ENCODE data around the gene POLR1E. TPM values are rescaled to one million over a fixed set of nuclear protein-coding genes. Genes with fewer than 3 reads are reported as not detected.

POLR1E gene
- total and polyA plus RNA-seq, 11 donors, result 6.9 to 27.0 (median 12.8) TPM

- no peaks in the 10 kb centered on the region for H3K27me3 ChIP-seq
- no peak for ATAC-seq
- H3K4me1 ChIP-seq, result peaks cover 0 to 9% (median 0%) of the 10 kb centered on the region in 12 donors
- TF ChIP-seq CTCF (IDR thresholded peaks at IDR 0.05) (no peak), POLR2A (IDR thresholded peaks at IDR 0.05) (no peak)
- H3K9me3 ChIP-seq, result no peaks in the 10 kb centered on the region
- no peak for DNase-seq
- peaks cover 0 to 46% (median 24%) of the 10 kb centered on the region in 9 donors for H3K36me3 ChIP-seq
- no peak overlapping the region for H3K4me3 ChIP-seq
- WGBS, 4 donors, result 92 to 99% (median 98%) methylated on average over 8 of the region's 8 CpGs
- no peak overlapping the region for H3K27ac ChIP-seq
- intact Hi-C loops (cut with DNase I), result no loop called here
Observed at GRCh38 chr9:37541465-37541864, 55.7 kb downstream of the POLR1E start.

- H3K27ac ChIP-seq, result no peak overlapping the region
- peaks cover 0 to 9% (median 0%) of the 10 kb centered on the region in 12 donors for H3K4me1 ChIP-seq
- H3K27me3 ChIP-seq, result no peaks in the 10 kb centered on the region
- DNase-seq, result no peak
- peaks cover 0 to 36% (median 14%) of the 10 kb centered on the region in 9 donors for H3K36me3 ChIP-seq
- intact Hi-C loops (cut with DNase I), result no loop called here
- H3K9me3 ChIP-seq, result no peaks in the 10 kb centered on the region
- no peak overlapping the region for H3K4me3 ChIP-seq
- TF ChIP-seq CTCF (IDR thresholded peaks at IDR 0.05) (no peak), POLR2A (IDR thresholded peaks at IDR 0.05) (no peak)
- no peak for ATAC-seq
- 98 to 99% (median 98%) methylated on average over 6 of the region's 6 CpGs for WGBS, 4 donors
Observed at GRCh38 chr9:37542488-37542887, 56.7 kb downstream of the POLR1E start.

- H3K4me1 ChIP-seq, result peaks cover 0 to 9% (median 0%) of the 10 kb centered on the region in 12 donors
- WGBS, 4 donors, result 74 to 79% (median 78%) methylated on average over 1 of the region's 1 CpG
- ATAC-seq (no peak), DNase-seq (no peak)
- peaks cover 0 to 32% (median 10%) of the 10 kb centered on the region in 9 donors for H3K36me3 ChIP-seq
- no peaks in the 10 kb centered on the region for H3K27me3 ChIP-seq
- TF ChIP-seq CTCF (IDR thresholded peaks at IDR 0.05) (no peak), POLR2A (IDR thresholded peaks at IDR 0.05) (no peak)
- no peaks in the 10 kb centered on the region for H3K9me3 ChIP-seq
- no peak overlapping the region for H3K27ac ChIP-seq
- intact Hi-C loops (cut with DNase I), result no loop called here
- H3K4me3 ChIP-seq, result no peak overlapping the region
Observed at GRCh38 chr9:37542895-37543294, 57.1 kb downstream of the POLR1E start.

- H3K27ac ChIP-seq, result no peak overlapping the region
- intact Hi-C loops (cut with DNase I), result no loop called here
- no peak for DNase-seq
- no peak for ATAC-seq
- peaks cover 0 to 9% (median 0%) of the 10 kb centered on the region in 12 donors for H3K4me1 ChIP-seq
- no peak overlapping the region for H3K4me3 ChIP-seq
- WGBS, 4 donors, result 79 to 100% (median 96%) methylated on average over 1 of the region's 1 CpG
- no peaks in the 10 kb centered on the region for H3K27me3 ChIP-seq
- H3K9me3 ChIP-seq, result no peaks in the 10 kb centered on the region
- H3K36me3 ChIP-seq, result peaks cover 0 to 27% (median 5%) of the 10 kb centered on the region in 9 donors
- no peak for TF ChIP-seq CTCF (IDR thresholded peaks at IDR 0.05)
- no peak for TF ChIP-seq POLR2A (IDR thresholded peaks at IDR 0.05)
Observed at GRCh38 chr9:37543468-37543867, 57.7 kb downstream of the POLR1E start.
